Suprapubic skin (tissue), 4 donors: ENCODE data around the gene MAST2.

Source experiments
- CTCF ChIP-seq, 2 donors: fragments of 200-600 bp in 1 of 2; fragments of 450-650 bp in 1 of 2; sonication (generic) in 1 of 2; IDR thresholded peaks; one replicate each; pipeline ENCODE4 v1.5.1; 2016 to 2019; ENCODE audit warnings: antibody characterized with exemption in 2 of 2, mild to moderate bottlenecking in 1 of 2, moderate library complexity in 1 of 2
- EP300 ChIP-seq: sonication (generic); formaldehyde crosslinking; IDR thresholded peaks from one replicate; pipeline ENCODE4 v1.6.1; 2017; ENCODE audit warnings: antibody characterized with exemption
- POLR2A ChIP-seq, 2 donors: fragments of 450-650 bp; IDR thresholded peaks; one replicate each; pipeline ENCODE4 v1.6.1; 2017; ENCODE audit warnings: antibody characterized with exemption in 2 of 2, mild to moderate bottlenecking in 2 of 2, moderate library complexity in 2 of 2
- POLR2AphosphoS5 ChIP-seq, 3 donors: sonication (generic); formaldehyde crosslinking; IDR thresholded peaks; one replicate each; pipeline ENCODE4 v1.6.1; 2017; ENCODE audit warnings: antibody characterized with exemption in 3 of 3

- no peak for TF ChIP-seq POLR2AphosphoS5 (IDR thresholded peaks at IDR 0.05)
- no peak for TF ChIP-seq CTCF (IDR thresholded peaks at IDR 0.05)
- TF ChIP-seq POLR2A (IDR thresholded peaks at IDR 0.05) = no peak
- TF ChIP-seq EP300 = no peak
These were observed 205.2 kb downstream of the MAST2 start for GRCh38 chr1:46008585-46008984.
